GM12878 (cell line): ENCODE measurements around the gene JAG1. TPM values are rescaled to one million over a fixed set of nuclear protein-coding genes. Genes with fewer than 3 reads are reported as not detected.

Experiments
- ATAC-seq: fragments of 200-7000 bp; cut with Tn5 transposase; 3 replicates; pipeline ENCODE4 v1.9.1; 2020; ENCODE audit warnings: mild to moderate bottlenecking, moderate library complexity
- BruUV-seq: library from RNA; stranded (reverse); fragments of 400-500 nt; replicated peaks from 2 replicates; lab custom pipeline; 2021; lab: Mats Ljungman, UMichigan
- CTCF ChIA-PET: fragments of 300-600 bp; sonication (Branson Sonifier 250); formaldehyde crosslinking; extraction: SDS; loops from one replicate; lab custom pipeline; 2021; ENCODE audit warnings: inconsistent platforms; lab: Yijun Ruan, JAX
- POLR2A ChIA-PET: fragments of 350-600 bp; formaldehyde crosslinking; extraction: SDS; loops from one replicate; lab custom pipeline; 2021; ENCODE audit warnings: inconsistent platforms; lab: Charles Lee
- RAD21 ChIA-PET: fragments of 300-600 bp; sonication (Branson Sonifier 250); formaldehyde crosslinking; loops from one replicate; lab custom pipeline; 2023; ENCODE audit warnings: antibody characterized with exemption; ENCODE audit not compliant: unreplicated experiment; lab: Charles Lee
- SMC1A ChIA-PET: fragments of 300-600 bp; sonication (Branson Sonifier 250); formaldehyde crosslinking; loops from one replicate; lab custom pipeline; 2023; ENCODE audit not compliant: unreplicated experiment, uncharacterized antibody; lab: Charles Lee
- DNase-seq: peaks from one replicate; pipeline ENCODE4 v3.0.0-alpha.2; 2011; ENCODE audit warnings: low read depth, low spot score
- FAIRE-seq: peaks from 3 replicates; lab custom pipeline; 2011; peaks lifted over from hg19 to GRCh38; lab: Jason Lieb, UNC
- H2AFZ ChIP-seq: 2 replicates; pipeline ENCODE4 v1.6.0; 2011; ENCODE audit warnings: low read depth, low read length, control low read depth; ENCODE audit not compliant: control insufficient read depth
- H3K27ac ChIP-seq: 2 replicates; pipeline ENCODE4 v1.5.1; 2011; ENCODE audit warnings: control low read depth; ENCODE audit not compliant: control insufficient read depth, insufficient read depth
- H3K27me3 ChIP-seq, 2 experiments: replicated peaks in 1 of 2; 2 replicates each; pipeline versions ENCODE4 v1.6.0 to v1.6.1; 2011; ENCODE audit warnings: low read length in 1 of 2; ENCODE audit not compliant: control insufficient read depth in 2 of 2, insufficient read depth in 2 of 2
- H3K36me3 ChIP-seq, 2 experiments: 2 replicates each; pipeline ENCODE4 v1.5.1; 2011; ENCODE audit warnings: low read length in 1 of 2; ENCODE audit not compliant: control insufficient read depth in 2 of 2, insufficient read depth in 2 of 2
- H3K4me1 ChIP-seq: 2 replicates; pipeline ENCODE4 v1.6.1; 2011; ENCODE audit warnings: mild to moderate bottlenecking, low read length, moderate library complexity, mixed read lengths; ENCODE audit not compliant: control insufficient read depth, insufficient read depth
- H3K4me2 ChIP-seq: 2 replicates; pipeline ENCODE4 v1.6.0; 2011; ENCODE audit warnings: control low read depth; ENCODE audit not compliant: control insufficient read depth, insufficient read depth
- H3K4me3 ChIP-seq: fragments of 200-600 bp; sonication (generic); 2 replicates; pipeline ENCODE4 v1.5.1; 2016
- H3K79me2 ChIP-seq: 2 replicates; pipeline ENCODE4 v1.6.0; 2011; ENCODE audit warnings: low read length; ENCODE audit not compliant: control insufficient read depth, insufficient read depth
- H3K9ac ChIP-seq: 2 replicates; pipeline ENCODE4 v1.8.0; 2011; ENCODE audit warnings: low read length, control low read depth, mixed read lengths; ENCODE audit not compliant: control insufficient read depth, insufficient read depth
- H3K9me3 ChIP-seq: replicated peaks from 3 replicates; pipeline ENCODE4 v1.5.1; 2011; ENCODE audit warnings: mild to moderate bottlenecking, low read length; ENCODE audit not compliant: control insufficient read depth, insufficient read depth
- H4K20me1 ChIP-seq: 2 replicates; pipeline ENCODE4 v1.6.0; 2011; ENCODE audit not compliant: control insufficient read depth, insufficient read depth
- ASH2L ChIP-seq: fragments of 300-600, 200-600 bp; sonication (generic); IDR thresholded peaks from 2 replicates; pipeline ENCODE4 v1.6.1; 2017; ENCODE audit warnings: low read depth, mild to moderate bottlenecking, borderline replicate concordance
- BCL11A ChIP-seq: IDR thresholded peaks from 2 replicates; pipeline ENCODE4 v1.6.1; 2011; ENCODE audit warnings: low read depth, low read length
- BMI1 ChIP-seq: fragments of 450-650 bp; IDR thresholded peaks from 2 replicates; pipeline ENCODE4 v1.6.1; 2016; ENCODE audit warnings: mild to moderate bottlenecking, moderate library complexity, borderline replicate concordance
- ETV6 ChIP-seq, 2 experiments: fragments of 450-650 bp in 1 of 2; IDR thresholded peaks in 1 of 2; conservative IDR thresholded peaks in 1 of 2; 2 replicates each; pipeline ENCODE4 v1.6.1; 2014; ENCODE audit warnings: antibody characterized with exemption in 1 of 2, borderline replicate concordance in 1 of 2, low read depth in 1 of 2, mild to moderate bottlenecking in 1 of 2, moderate library complexity in 1 of 2
- GATAD2B ChIP-seq: fragments of 450-650 bp; conservative IDR thresholded peaks from 2 replicates; pipeline ENCODE4 v1.6.1; 2017; ENCODE audit warnings: low read depth, mild to moderate bottlenecking, moderate library complexity
- MTA3 ChIP-seq: IDR thresholded peaks from 2 replicates; pipeline ENCODE4 v1.6.1; 2012; ENCODE audit warnings: low read length, inconsistent platforms, borderline replicate concordance
- NR2F1 ChIP-seq: fragments of 450-650 bp; conservative IDR thresholded peaks from 2 replicates; pipeline ENCODE4 v1.6.1; 2017; ENCODE audit warnings: mild to moderate bottlenecking
- PAX8 ChIP-seq: fragments of 450-650 bp; IDR thresholded peaks from 2 replicates; pipeline ENCODE4 v1.6.1; 2017; ENCODE audit warnings: mild to moderate bottlenecking, moderate library complexity
- PBX3 ChIP-seq: IDR thresholded peaks from 2 replicates; pipeline ENCODE4 v1.6.1; 2011; ENCODE audit warnings: mild to moderate bottlenecking, low read depth, low read length, moderate library complexity; ENCODE audit not compliant: insufficient replicate concordance
- PML ChIP-seq: IDR thresholded peaks from 2 replicates; pipeline ENCODE4 v1.6.1; 2012; ENCODE audit warnings: low read length, inconsistent platforms
- RB1 ChIP-seq: fragments of 450-650 bp; formaldehyde crosslinking; IDR thresholded peaks from 2 replicates; pipeline ENCODE4 v1.6.1; 2017; ENCODE audit warnings: mild to moderate bottlenecking, borderline replicate concordance
- REST ChIP-seq: IDR thresholded peaks from 2 replicates; pipeline ENCODE4 v1.6.1; 2012; ENCODE audit warnings: mild to moderate bottlenecking, low read depth, low read length
- SIN3A ChIP-seq: IDR thresholded peaks from 2 replicates; pipeline ENCODE4 v1.6.1; 2012; ENCODE audit warnings: low read depth, low read length, improper control_type of control experiment
- STAT3 ChIP-seq: IDR thresholded peaks from 2 replicates; pipeline ENCODE4 v1.6.1; 2011; ENCODE audit warnings: low read depth, low read length, improper control_type of control experiment
- SUPT20H ChIP-seq: IDR thresholded peaks from 2 replicates; pipeline ENCODE4 v1.6.1; 2011; ENCODE audit warnings: low read depth, mild to moderate bottlenecking, low read length, moderate library complexity, borderline replicate concordance; ENCODE audit not compliant: control insufficient read depth
- TCF12 ChIP-seq: IDR thresholded peaks from 2 replicates; pipeline ENCODE4 v1.6.1; 2011; ENCODE audit warnings: low read depth, mild to moderate bottlenecking, low read length
- YBX1 ChIP-seq: fragments of 450-650 bp; IDR thresholded peaks from 2 replicates; pipeline ENCODE4 v1.6.1; 2016; ENCODE audit warnings: antibody characterized with exemption
- WGBS: methylation state at CpG from one replicate; pipeline ENCODE4 v1.1.6; 2016; ENCODE audit warnings: low lambda C conversion rate; ENCODE audit not compliant: insufficient replicate concordance, insufficient coverage; ENCODE audit errors: missing lambda C conversion rate; 5-methylcytosine and 5-hydroxymethylcytosine counted together
- in situ Hi-C: fragments of 300-500 bp; cut with MboI; formaldehyde crosslinking; loops from 9 replicates; pipeline ENCODE4 v1.14.3; 2018; ENCODE audit warnings: mixed read lengths
- intact Hi-C: fragments of 100-400 bp; cut with micrococcal nuclease; formaldehyde crosslinking; loops from one replicate; pipeline ENCODE4 v1.14.2; 2022; ENCODE audit not compliant: unreplicated experiment
- polyA plus RNA-seq, 11 experiments: library from polyadenylated mRNA; depleted of rRNA in 4 of 11; unstranded in 6 of 11; stranded (reverse) in 5 of 11; fragments of >200 nt; fragmentation: Nextera tagmentation in 4 of 11; fragmentation: Illumina TruSeq in 1 of 11; extraction: Ambion mirVana in 4 of 11; extraction: Trizol in 1 of 11; gene quantifications; 1 replicate in 1 of 11; 2 replicates in 10 of 11; pipeline versions ENCODE4 v1.2.1 to v1.2.3, GENCODE V29; 2011 to 2016; ENCODE audit warnings: inconsistent platforms in 2 of 11, missing spikeins in 2 of 11, low read depth in 1 of 11
- total RNA-seq, 4 experiments: library from RNA; depleted of rRNA in 3 of 4; stranded (reverse); fragments of >200 nt in 3 of 4; fragmentation: Illumina TruSeq in 1 of 4; extraction: Trizol in 1 of 4; gene quantifications; 2 replicates each; pipeline versions ENCODE4 v1.2.1 to v1.2.3, GENCODE V29; 2013 to 2021

Gene JAG1
- total and polyA plus RNA-seq, 10 of the 15 experiments (the other 5 are each of a cell fraction or from before 2014, with no cell fraction given): 0.66 to 6.9 (median 1.8) TPM

GRCh38 chr20:10683537-10683936, 9.7 kb upstream of the JAG1 start:
- H2AFZ ChIP-seq: no peak overlapping the region
- DNase-seq: no peak
- no peaks in the 10 kb centered on the region for H3K79me2 ChIP-seq
- CTCF ChIA-PET: interaction anchor here (1.0 to 2.0 kb wide), 6 partner anchors 9 to 367 kb away, joined by 4 to 8 read pairs (median 5); no protein-coding TSS in a partner anchor
- no peak overlapping the region for H3K27ac ChIP-seq
- POLR2A ChIA-PET: no interaction called here
- BruUV-seq: no TSS peak
- H3K4me3 ChIP-seq: no peak overlapping the region
- H3K36me3 ChIP-seq: no peaks in the 10 kb centered on the region
- H3K9me3 ChIP-seq: no peaks in the 10 kb centered on the region
- 24% methylated on average over 2 of the region's 2 CpGs for WGBS
- H3K9ac ChIP-seq: no peak overlapping the region
- RAD21 ChIA-PET: no interaction called here
- in situ Hi-C loops (no loop called here), intact Hi-C loops (no loop called here)
- H3K4me2 ChIP-seq: no peak overlapping the region
- H3K4me1 ChIP-seq: no peaks in the 10 kb centered on the region
- SMC1A ChIA-PET: interaction anchor here (1.5 kb wide), 1 partner anchor 860 kb away, joined by 7 read pairs; no protein-coding TSS in a partner anchor
- peaks cover 0 to 5% of the 10 kb centered on the region in 2 experiments; a peak in 1 of 4 replicates for H3K27me3 ChIP-seq
- no peak for ATAC-seq
- FAIRE-seq: no peak
- H4K20me1 ChIP-seq: no peaks in the 10 kb centered on the region
- no peak for TF ChIP-seq MTA3
- TF ChIP-seq PML: no peak
- no peak for TF ChIP-seq REST
- no peak for TF ChIP-seq RB1
- no peak for TF ChIP-seq TCF12
- TF ChIP-seq GATAD2B: no peak
- no peak for TF ChIP-seq BMI1
- TF ChIP-seq YBX1: no peak
- TF ChIP-seq STAT3: no peak
- TF ChIP-seq PBX3: no peak
- no peak for TF ChIP-seq ETV6 (conservative IDR thresholded peaks at IDR 0.05 in 1 of 2, IDR thresholded peaks at IDR 0.05 in 1 of 2; ENCODE audit: borderline replicate concordance in 1 of 2, low read depth in 1 of 2)
- no peak for TF ChIP-seq SIN3A
- no peak for TF ChIP-seq NR2F1
- TF ChIP-seq SUPT20H: no peak
- TF ChIP-seq PAX8: no peak
- no peak for TF ChIP-seq BCL11A
- TF ChIP-seq ASH2L: no peak
